GM21619 (cell line): ENCODE measurements around the gene CORO2B.

Experiments
- ATAC-seq: cut with Tn5 transposase; IDR thresholded peaks from one replicate; pipeline ENCODE4 v1.9.1; 2021; ENCODE audit not compliant: unreplicated experiment

CORO2B gene

DNA sequence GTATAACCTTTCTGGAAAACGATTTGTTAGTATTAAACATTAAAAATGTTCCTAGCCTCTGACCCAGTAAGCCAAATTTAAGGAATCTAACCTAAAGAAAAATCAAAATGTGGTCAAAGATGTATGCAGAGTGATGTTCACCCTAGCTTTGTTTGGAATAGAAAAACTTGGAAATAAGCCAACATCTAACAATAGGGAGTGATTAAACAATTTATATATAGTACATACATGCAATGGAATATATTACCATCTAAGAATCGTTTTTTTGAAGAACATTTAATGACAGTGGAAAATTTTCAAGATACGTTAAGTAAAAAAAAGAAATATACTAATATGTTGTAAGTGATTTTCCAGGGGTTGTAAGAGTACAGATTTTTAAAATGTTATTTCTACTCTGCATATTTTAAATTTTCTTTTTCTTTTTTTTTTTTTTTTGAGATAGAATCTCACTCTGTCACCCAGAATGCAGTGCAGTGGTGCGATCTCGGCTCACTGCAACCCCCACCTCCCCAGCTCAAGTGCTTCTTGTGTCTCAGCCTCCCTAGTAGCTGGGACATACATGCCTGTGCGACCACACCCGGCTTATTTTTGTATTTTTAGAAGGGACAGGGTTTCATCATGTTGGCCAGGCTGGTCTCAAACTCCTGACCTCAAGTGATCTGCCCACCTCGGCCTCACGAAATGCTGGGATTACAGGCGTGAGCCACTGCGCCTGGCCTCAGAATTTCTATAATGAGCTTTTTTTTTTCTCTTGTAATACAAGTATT is 187.0 kb downstream of the CORO2B start:
- no peak for ATAC-seq

DNA sequence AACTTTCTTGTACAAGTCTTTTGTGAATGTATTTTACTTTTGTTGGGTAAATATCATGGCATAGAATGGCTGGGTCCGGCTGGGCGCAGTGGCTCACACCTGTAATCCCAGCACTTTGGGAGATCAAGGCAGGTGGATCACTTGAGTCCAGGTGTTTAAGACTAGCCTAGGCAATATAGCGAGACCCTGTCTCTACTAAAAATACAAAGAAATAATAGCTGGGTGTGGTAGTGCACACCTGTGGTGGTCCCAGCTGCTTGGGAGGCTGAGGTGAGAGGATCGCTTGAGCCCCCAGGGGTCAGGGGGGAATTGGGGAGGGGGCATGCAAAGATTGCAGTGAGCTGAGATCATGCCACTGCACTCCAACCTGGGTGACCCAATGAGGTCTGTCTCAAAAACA is 189.0 kb downstream of the CORO2B start:
- ATAC-seq, result no peak

DNA sequence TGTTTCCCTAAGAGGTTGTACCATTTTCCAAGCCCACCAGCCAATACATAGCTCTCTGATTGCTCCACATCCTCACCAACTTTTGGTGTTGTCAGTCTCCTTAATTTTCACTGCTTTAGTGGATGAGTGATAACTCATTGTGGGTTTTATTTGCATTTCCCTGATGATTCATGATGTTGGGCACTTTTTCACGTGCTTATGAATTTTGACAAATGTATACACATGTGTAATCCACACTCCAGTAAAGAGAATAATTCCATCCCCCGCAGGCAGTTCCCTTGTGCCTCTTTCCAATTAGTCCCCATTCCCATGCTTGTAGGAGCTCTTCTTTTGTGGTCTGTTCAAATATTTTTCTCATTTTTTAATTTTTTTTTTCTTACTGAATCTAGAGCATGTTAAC is 189.5 kb downstream of the CORO2B start:
- no peak for ATAC-seq

DNA sequence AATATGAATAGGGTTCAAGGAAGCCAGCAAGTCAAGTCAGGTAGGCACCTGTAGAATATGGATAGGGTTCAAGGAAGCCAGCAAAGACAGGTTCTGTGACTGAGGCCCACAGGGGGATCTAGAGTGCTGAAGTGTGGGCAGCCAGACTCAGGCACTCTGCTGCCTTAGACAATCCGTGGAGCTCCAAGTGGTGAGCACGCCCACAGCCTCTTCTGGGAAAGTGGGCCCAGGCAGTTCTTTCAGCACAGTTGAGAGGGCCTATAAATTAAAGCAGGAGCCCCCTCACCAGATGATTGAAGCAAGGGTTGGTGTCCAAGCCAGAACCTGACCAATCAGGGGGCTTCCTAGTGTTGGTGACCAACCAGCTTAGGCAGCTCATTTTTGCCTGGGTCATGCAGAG is 190.9 kb downstream of the CORO2B start:
- ATAC-seq, result no peak

DNA sequence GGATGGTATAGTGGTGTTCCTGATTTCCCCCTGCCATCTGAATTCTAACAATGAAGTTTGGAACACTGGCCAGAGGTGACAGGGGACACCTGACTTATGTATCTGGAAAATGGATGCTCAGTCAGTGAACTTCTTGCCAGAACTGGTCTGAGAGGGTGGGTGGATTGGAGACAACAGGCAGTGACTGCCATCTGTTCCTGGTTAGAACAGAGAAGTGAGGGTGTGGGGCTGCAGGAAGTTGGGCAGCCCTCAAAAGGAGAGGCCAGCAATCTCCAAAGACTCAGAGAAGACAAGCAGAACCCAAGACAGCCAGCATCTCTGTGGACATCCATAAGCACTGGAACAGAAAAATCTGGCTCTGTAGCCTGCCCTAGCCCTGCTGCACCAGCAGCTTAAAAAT is 191.4 kb downstream of the CORO2B start:
- no peak for ATAC-seq

DNA sequence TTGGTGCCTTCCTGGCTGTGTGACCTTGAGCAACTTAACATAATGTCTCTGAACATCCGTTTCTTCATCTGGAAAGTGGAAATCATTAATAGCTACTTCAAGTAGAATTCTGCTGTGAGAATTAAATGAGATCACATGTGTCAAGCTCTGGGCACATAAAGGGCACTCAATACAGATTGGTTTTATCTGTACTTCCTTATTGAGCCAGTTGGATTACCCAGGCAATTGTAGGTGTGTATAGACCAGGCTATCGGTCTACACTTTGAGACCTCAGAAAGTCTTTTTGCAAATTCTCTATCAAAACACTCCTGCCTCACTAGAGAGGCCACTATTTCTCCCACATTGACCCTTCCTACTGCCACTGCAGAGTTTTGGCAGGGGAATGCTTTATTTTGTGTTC is 194.2 kb downstream of the CORO2B start:
- no peak for ATAC-seq

DNA sequence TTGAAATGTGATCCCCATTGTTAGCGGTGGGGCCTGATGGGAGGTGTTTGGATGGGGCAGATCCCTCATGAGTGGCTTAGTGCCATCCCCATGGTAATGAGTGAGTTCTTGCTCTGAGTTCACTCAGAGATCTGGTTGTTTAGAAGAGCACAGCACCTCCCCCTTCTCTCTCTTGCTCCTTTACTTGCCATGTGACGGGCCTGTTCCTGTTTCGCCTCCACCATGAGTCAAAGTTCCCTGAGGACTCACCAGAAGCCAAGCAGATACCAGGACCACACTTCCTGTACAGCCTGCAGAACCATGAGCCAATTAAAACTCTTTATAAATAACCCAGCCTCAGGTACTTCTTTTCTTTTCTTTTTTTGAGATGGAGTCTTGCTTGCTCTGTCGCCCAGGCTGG is 195.3 kb downstream of the CORO2B start:
- no peak for ATAC-seq

DNA sequence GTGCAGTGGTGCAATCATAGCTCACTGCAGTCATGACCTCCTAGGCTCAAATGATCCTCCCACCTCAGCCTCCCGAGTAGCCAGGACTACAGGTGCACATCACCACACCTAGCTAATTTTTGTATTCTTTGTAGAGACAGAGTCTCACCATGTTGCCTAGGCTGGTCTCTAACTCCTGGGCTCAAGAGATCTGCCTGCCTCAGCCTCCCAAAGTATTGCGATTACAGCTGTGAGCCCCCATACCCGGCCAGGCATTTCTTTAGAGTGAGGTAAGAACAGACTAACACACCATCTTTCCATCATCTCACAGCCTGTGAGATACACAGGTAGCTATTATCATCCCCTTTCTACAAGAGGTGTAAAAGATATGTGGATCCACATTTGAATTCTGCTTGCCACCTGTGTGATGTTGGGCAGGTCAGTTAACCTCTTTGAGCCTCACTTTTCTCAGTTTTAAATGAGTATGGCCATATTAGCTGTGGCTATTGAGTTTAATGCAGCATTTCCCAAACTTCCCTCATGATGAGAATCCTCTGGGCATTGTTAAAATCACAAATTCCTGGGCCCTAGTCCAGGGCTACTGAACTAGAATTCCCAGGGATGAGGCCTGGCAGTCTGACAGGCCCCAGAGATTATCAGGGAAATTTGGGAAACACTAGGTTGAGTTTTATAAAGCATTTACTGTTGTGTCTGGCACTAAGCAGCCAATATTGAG is 195.9 kb downstream of the CORO2B start:
- no peak for ATAC-seq

DNA sequence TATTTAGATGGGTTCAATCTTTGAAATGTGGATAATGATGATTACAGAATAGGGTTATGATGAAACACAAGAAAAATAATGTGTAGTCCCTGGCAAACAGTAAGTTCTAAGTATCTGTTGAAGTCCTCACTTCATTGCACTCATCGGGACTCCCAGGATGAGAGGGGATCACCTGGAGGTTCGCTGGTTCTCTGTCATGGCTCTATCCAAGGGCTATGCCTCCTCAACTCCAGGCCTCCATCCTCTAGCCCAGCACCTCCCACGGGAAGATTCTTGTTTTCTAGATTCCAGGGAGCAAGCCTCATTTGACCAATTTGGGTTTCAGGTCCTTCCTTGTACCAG is 196.4 kb downstream of the CORO2B start:
- ATAC-seq, result no peak

DNA sequence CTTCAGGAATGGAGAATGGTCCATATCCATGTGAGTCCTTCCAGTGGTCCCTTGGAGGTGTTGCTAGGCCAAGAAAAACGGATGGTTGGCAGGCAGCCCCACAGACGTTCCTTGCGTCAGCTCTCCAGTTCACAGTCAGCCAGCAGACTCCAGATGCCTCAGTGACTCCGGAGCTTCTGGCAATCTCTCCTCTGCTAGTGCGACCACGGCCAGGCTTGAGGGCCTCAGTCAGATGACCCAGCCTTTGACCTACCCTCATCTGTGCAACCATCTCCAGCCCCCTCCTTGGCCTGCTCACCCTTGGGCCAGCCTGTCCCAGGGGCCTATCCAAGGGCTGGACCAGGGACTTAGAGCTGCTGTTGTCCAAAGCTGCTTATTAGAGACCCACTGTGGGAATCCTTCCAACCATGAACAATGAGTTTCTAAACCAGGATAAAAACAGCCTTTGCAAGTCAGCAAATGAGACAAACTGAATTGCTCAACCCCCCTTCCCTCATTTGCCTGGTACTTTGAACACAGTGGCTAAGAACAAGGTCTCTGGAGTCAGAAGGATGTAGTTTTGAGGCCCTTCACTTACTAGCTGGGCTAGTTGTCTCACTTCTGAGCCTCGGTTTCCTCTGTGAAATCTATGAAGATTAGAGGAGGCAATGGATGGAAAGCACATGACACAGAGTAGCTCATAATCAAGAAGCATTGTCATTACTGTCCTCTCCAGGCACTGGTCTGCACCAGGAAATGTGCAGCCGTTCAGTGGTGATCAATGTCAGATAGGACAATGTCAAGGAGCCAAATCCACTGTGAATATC is 197.1 kb downstream of the CORO2B start:
- ATAC-seq, result no peak

DNA sequence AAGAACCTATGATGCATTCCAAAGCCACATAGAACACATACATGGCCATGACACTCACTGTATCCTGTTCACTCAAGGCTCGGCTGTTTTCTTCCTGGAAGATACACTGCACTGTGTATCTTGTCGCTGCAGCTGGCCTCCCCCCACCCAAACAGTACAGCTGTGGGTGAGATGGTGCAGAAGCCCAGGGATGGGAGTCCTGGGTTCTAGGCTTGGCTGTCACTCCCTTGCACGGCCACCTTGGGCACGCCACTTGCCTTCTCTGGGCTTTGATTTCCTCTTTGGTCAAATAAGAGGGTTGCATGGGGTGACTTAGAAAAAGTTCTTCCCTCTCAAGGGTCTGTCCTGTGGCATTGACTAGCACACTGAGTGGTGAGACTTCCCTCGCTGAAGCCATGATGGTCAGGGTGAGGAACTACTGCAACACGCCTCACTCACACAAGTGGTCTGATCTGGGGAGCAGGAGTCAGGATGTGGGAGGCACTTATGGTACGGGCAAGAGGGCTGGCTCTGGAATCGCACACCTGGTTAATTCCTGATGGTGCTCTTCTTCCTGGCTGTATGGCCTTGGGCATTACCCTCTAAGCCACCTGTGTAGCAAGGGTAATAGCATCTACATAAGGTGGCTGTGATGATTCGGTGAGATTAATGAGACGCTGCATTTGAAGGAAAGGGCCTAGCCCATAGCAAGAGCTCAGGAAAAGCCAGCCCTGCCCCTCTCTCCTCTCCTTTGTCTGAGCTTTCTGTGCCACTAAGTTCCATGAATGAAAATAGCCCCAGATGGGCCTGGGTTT is 197.9 kb downstream of the CORO2B start:
- ATAC-seq, result no peak
